ENCODE measurements around the gene ELP1. TPM values are rescaled to one million over a fixed set of nuclear protein-coding genes. Genes with fewer than 3 reads are reported as not detected.
"Not testable (repeated sequence)": the region's sequence is repeated elsewhere in the genome, so short reads cannot be mapped to it uniquely, and the experiment has no call there.

ELP1 gene
- total and polyA plus RNA-seq, 2 experiments from 2014 or later, result 34.8 to 68.6 TPM

DNA sequence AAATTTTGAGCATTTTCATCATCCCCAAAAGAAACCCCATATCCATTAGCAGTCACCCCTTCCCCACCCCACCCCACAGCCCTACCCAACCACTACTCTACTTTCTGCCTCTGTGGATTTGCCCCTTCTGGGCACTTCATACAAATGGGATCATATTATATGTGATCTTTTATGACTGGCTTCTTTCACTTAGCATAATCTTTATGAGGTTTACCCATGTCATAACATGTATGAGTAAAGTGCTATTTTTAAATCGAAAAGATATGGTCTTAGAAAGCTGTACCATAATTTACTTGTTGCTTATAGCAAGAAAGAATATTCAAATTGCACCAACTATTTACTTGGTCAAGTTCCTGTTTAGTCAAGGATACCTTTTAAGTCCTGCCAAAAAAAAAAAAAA is 12.7 kb downstream of the ELP1 start:
- no peak for DNase-seq (ENCODE audit: low spot score)
- Histone ChIP-seq H2AFZ (no peak overlapping the region), H3K4me2 (no peak overlapping the region), H3K27me3 (no peaks in the 10 kb centered on the region), H4K20me1 (ENCODE audit: insufficient read depth, poor library complexity, severe bottlenecking) (no peaks in the 10 kb centered on the region), H3K27ac (no peak overlapping the region), H3K4me1 (ENCODE audit: insufficient read depth) (no peaks in the 10 kb centered on the region), H3K9me2 (replicated peaks; ENCODE audit: insufficient read depth) (no peaks in the 10 kb centered on the region), H3K9me3 (ENCODE audit: low read depth) (no peaks in the 10 kb centered on the region), H3K79me2 (no peaks in the 10 kb centered on the region), H3K36me3 (replicated peaks; ENCODE audit: insufficient read depth, low read depth) (no peaks in the 10 kb centered on the region), H3K4me3 (no peak overlapping the region)
- WGBS (ENCODE audit: low lambda C conversion rate, missing lambda C conversion rate), result 82% methylated on average over 1 of the region's 1 CpG
- TF ChIP-seq EZH2 (IDR thresholded peaks at IDR 0.05; ENCODE audit: borderline replicate concordance), result no peak

DNA sequence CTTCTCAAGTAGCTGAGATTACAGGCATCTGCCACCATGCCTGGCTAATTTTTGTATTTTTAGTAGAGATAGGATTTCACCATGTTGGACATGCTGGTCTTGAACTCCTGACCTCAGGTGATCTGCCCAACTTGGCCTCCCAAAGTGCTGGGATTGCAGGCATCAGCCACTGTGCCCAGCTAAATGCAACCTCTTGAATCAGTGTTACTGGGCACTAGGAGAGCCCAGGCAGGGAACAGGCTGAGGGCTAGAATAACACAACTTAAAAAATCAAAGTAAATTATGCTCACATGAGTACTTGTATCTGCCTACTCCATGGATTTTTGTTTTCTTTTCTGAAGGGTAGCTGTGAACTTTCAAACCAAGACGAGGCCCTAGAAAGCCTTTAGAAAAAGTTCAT is 13.5 kb downstream of the ELP1 start:
- not testable (repeated sequence) for H3K4me2 ChIP-seq; H3K9me3 ChIP-seq (ENCODE audit: low read depth); H3K36me3 ChIP-seq (replicated peaks; ENCODE audit: insufficient read depth, low read depth); H3K27ac ChIP-seq; H3K79me2 ChIP-seq; H2AFZ ChIP-seq; H4K20me1 ChIP-seq (ENCODE audit: insufficient read depth, poor library complexity, severe bottlenecking); DNase-seq (ENCODE audit: low spot score); H3K27me3 ChIP-seq; H3K4me1 ChIP-seq (ENCODE audit: insufficient read depth); H3K4me3 ChIP-seq; H3K9me2 ChIP-seq (replicated peaks; ENCODE audit: insufficient read depth)
- WGBS (ENCODE audit: low lambda C conversion rate, missing lambda C conversion rate), result 94% methylated on average over 1 of the region's 1 CpG

- no peaks in the 10 kb centered on the region for H3K79me2 ChIP-seq
- no peaks in the 10 kb centered on the region for H3K9me3 ChIP-seq (ENCODE audit: low read depth)
- no peaks in the 10 kb centered on the region for H4K20me1 ChIP-seq (ENCODE audit: insufficient read depth, poor library complexity, severe bottlenecking)
- TF ChIP-seq EZH2 (IDR thresholded peaks at IDR 0.05; ENCODE audit: borderline replicate concordance), result no peak
- TF ChIP-seq, protein P1, sequence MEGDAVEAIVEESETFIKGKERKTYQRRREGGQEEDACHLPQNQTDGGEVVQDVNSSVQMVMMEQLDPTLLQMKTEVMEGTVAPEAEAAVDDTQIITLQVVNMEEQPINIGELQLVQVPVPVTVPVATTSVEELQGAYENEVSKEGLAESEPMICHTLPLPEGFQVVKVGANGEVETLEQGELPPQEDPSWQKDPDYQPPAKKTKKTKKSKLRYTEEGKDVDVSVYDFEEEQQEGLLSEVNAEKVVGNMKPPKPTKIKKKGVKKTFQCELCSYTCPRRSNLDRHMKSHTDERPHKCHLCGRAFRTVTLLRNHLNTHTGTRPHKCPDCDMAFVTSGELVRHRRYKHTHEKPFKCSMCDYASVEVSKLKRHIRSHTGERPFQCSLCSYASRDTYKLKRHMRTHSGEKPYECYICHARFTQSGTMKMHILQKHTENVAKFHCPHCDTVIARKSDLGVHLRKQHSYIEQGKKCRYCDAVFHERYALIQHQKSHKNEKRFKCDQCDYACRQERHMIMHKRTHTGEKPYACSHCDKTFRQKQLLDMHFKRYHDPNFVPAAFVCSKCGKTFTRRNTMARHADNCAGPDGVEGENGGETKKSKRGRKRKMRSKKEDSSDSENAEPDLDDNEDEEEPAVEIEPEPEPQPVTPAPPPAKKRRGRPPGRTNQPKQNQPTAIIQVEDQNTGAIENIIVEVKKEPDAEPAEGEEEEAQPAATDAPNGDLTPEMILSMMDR (IDR thresholded peaks at IDR 0.05; ENCODE audit: poor library complexity), result no peak
- TF ChIP-seq EZH2phosphoT487 (IDR thresholded peaks at IDR 0.05; ENCODE audit: low read depth, severe bottlenecking, unreplicated experiment), result no peak
- H3K4me2 ChIP-seq, result no peak overlapping the region
- H3K27me3 ChIP-seq, result no peaks in the 10 kb centered on the region
- no peak overlapping the region for H3K27ac ChIP-seq
- peak; percentile 15 for DNase-seq (ENCODE audit: low spot score)
- no peaks in the 10 kb centered on the region for H3K4me1 ChIP-seq (ENCODE audit: insufficient read depth)
- no peak overlapping the region for H3K4me3 ChIP-seq
- WGBS (ENCODE audit: low lambda C conversion rate, missing lambda C conversion rate), result 85% methylated on average over 6 of the region's 6 CpGs
- no peaks in the 10 kb centered on the region for H3K9me2 ChIP-seq (replicated peaks; ENCODE audit: insufficient read depth)
- H3K36me3 ChIP-seq (replicated peaks; ENCODE audit: insufficient read depth, low read depth), result no peaks in the 10 kb centered on the region
- no peak overlapping the region for H2AFZ ChIP-seq
Measured at GRCh38 chr9:108919517-108919916, 14.4 kb downstream of the ELP1 start.

GRCh38 chr9:108913391-108913790 is 20.5 kb downstream of the ELP1 start:
- H3K4me1 ChIP-seq (ENCODE audit: insufficient read depth), result no peaks in the 10 kb centered on the region
- H2AFZ ChIP-seq, result no peak overlapping the region
- 97% methylated on average over 5 of the region's 5 CpGs for WGBS (ENCODE audit: low lambda C conversion rate, missing lambda C conversion rate)
- no peaks in the 10 kb centered on the region for H3K36me3 ChIP-seq (replicated peaks; ENCODE audit: insufficient read depth, low read depth)
- TF ChIP-seq EZH2phosphoT487 (IDR thresholded peaks at IDR 0.05; ENCODE audit: low read depth, severe bottlenecking, unreplicated experiment), result no peak
- TF ChIP-seq, protein P1 (IDR thresholded peaks at IDR 0.05; ENCODE audit: poor library complexity), result no peak
- no peak for TF ChIP-seq EZH2 (IDR thresholded peaks at IDR 0.05; ENCODE audit: borderline replicate concordance)
- no peak overlapping the region for H3K27ac ChIP-seq
- no peak overlapping the region for H3K4me3 ChIP-seq
- H3K9me2 ChIP-seq (replicated peaks; ENCODE audit: insufficient read depth), result no peaks in the 10 kb centered on the region
- H3K27me3 ChIP-seq, result no peaks in the 10 kb centered on the region
- H3K4me2 ChIP-seq, result no peak overlapping the region
- no peaks in the 10 kb centered on the region for H3K79me2 ChIP-seq
- H4K20me1 ChIP-seq (ENCODE audit: insufficient read depth, poor library complexity, severe bottlenecking), result no peaks in the 10 kb centered on the region
- no peak for DNase-seq (ENCODE audit: low spot score)
- no peaks in the 10 kb centered on the region for H3K9me3 ChIP-seq (ENCODE audit: low read depth)

Data from hepatocyte (in vitro differentiated cells).